Peyer's patch (tissue), 4 donors: ENCODE data around the gene KCP. TPM values are rescaled to one million over a fixed set of nuclear protein-coding genes. Genes with fewer than 3 reads are reported as not detected.

ENCODE experiments used
- DNase-seq, 3 donors: peaks; one replicate each; pipeline ENCODE4 v3.0.0-alpha.2; 2017 to 2019
- H3K27ac ChIP-seq, 4 donors: fragments of 200-600 bp; sonication (generic); one replicate each; pipeline ENCODE4 v1.5.1; 2016 to 2019
- H3K27me3 ChIP-seq, 2 donors: fragments of 200-600 bp; sonication (generic); one replicate each; pipeline ENCODE4 v1.5.1; 2019
- H3K36me3 ChIP-seq, 3 donors: fragments of 200-600 bp; sonication (generic); one replicate each; pipeline ENCODE4 v1.5.1; 2016 to 2019
- H3K4me1 ChIP-seq, 4 donors: fragments of 200-600 bp; sonication (generic); one replicate each; pipeline ENCODE4 v1.5.1; 2016 to 2019
- H3K4me3 ChIP-seq, 4 donors: fragments of 200-600 bp; sonication (generic); 1 replicate in 3 of 4; 2 replicates in 1 of 4; pipeline ENCODE4 v1.5.1; 2016 to 2019; ENCODE audit warnings: mild to moderate bottlenecking in 1 of 4
- H3K9me3 ChIP-seq, 4 donors: fragments of 200-600 bp; sonication (generic); one replicate each; pipeline ENCODE4 v1.5.1; 2016 to 2019; ENCODE audit warnings: mild to moderate bottlenecking in 1 of 4
- CTCF ChIP-seq, 6 experiments: fragments of 450-650 bp in 4 of 6; fragments of 200-600 bp in 2 of 6; sonication (generic) in 1 of 6; IDR thresholded peaks; one replicate each; pipeline ENCODE4 v1.5.1; 2017 to 2019; ENCODE audit warnings: antibody characterized with exemption in 6 of 6, mild to moderate bottlenecking in 3 of 6, moderate library complexity in 1 of 6
- POLR2A ChIP-seq, 2 donors: fragments of 450-650 bp; IDR thresholded peaks; one replicate each; pipeline ENCODE4 v1.5.1; 2017; ENCODE audit warnings: antibody characterized with exemption in 2 of 2, mild to moderate bottlenecking in 2 of 2, moderate library complexity in 2 of 2
- total RNA-seq, 4 donors: library from RNA; depleted of rRNA; stranded (reverse); fragments of >200 nt; gene quantifications; one replicate each; pipeline ENCODE4 v1.1.0, GENCODE V29; 2016

Gene KCP
- total RNA-seq, 4 donors from 2014 or later = 3.3 to 14.1 (median 6.7) TPM

- H3K27ac ChIP-seq = no peak overlapping the region
- peak in 2 of 3 donors; percentile 32 for DNase-seq
- TF ChIP-seq POLR2A (IDR thresholded peaks at IDR 0.05) (no peak), CTCF (IDR thresholded peaks at IDR 0.05) (no peak)
- no peak overlapping the region for H3K4me3 ChIP-seq
- H3K9me3 ChIP-seq = no peaks in the 10 kb centered on the region
- H3K36me3 ChIP-seq = no peaks in the 10 kb centered on the region
- H3K4me1 ChIP-seq = peaks cover 0 to 14% (median 3%) of the 10 kb centered on the region in 4 donors
- H3K27me3 ChIP-seq = no peaks in the 10 kb centered on the region
These were observed 18.6 kb upstream of the KCP start for GRCh38 chr7:128928882-128929788.

GRCh38 chr7:128928159-128928813 is 17.8 kb upstream of the KCP start:
- no peaks in the 10 kb centered on the region for H3K36me3 ChIP-seq
- H3K27me3 ChIP-seq = no peaks in the 10 kb centered on the region
- no peak for TF ChIP-seq CTCF (IDR thresholded peaks at IDR 0.05)
- no peak for TF ChIP-seq POLR2A (IDR thresholded peaks at IDR 0.05)
- peaks cover 0 to 7% (median 0%) of the 10 kb centered on the region in 4 donors for H3K4me1 ChIP-seq
- no peak overlapping the region for H3K27ac ChIP-seq
- no peak overlapping the region for H3K4me3 ChIP-seq
- no peaks in the 10 kb centered on the region for H3K9me3 ChIP-seq
- peak in 2 of 3 donors; percentile 18 to 24 for DNase-seq

- DNase-seq = peak in 1 of 3 donors; percentile 1
- Histone ChIP-seq H3K4me1 (no peaks in the 10 kb centered on the region), H3K9me3 (no peaks in the 10 kb centered on the region), H3K27ac (no peak overlapping the region), H3K36me3 (no peaks in the 10 kb centered on the region), H3K4me3 (no peak overlapping the region), H3K27me3 (no peaks in the 10 kb centered on the region)
- TF ChIP-seq POLR2A (IDR thresholded peaks at IDR 0.05) = no peak
- no peak for TF ChIP-seq CTCF (IDR thresholded peaks at IDR 0.05)
These were observed 14.4 kb upstream of the KCP start for GRCh38 chr7:128924707-128925588.

- no peak overlapping the region for H3K27ac ChIP-seq
- H3K4me3 ChIP-seq = no peak overlapping the region
- no peaks in the 10 kb centered on the region for H3K4me1 ChIP-seq
- peak in 1 of 3 donors; percentile 21 for DNase-seq
- H3K36me3 ChIP-seq = no peaks in the 10 kb centered on the region
- no peaks in the 10 kb centered on the region for H3K27me3 ChIP-seq
- TF ChIP-seq POLR2A (IDR thresholded peaks at IDR 0.05) (no peak), CTCF (IDR thresholded peaks at IDR 0.05) (no peak)
- H3K9me3 ChIP-seq = no peaks in the 10 kb centered on the region
These were observed 12.9 kb upstream of the KCP start for GRCh38 chr7:128923411-128923800.
